ENCODE results near the gene PLD3.

DNA sequence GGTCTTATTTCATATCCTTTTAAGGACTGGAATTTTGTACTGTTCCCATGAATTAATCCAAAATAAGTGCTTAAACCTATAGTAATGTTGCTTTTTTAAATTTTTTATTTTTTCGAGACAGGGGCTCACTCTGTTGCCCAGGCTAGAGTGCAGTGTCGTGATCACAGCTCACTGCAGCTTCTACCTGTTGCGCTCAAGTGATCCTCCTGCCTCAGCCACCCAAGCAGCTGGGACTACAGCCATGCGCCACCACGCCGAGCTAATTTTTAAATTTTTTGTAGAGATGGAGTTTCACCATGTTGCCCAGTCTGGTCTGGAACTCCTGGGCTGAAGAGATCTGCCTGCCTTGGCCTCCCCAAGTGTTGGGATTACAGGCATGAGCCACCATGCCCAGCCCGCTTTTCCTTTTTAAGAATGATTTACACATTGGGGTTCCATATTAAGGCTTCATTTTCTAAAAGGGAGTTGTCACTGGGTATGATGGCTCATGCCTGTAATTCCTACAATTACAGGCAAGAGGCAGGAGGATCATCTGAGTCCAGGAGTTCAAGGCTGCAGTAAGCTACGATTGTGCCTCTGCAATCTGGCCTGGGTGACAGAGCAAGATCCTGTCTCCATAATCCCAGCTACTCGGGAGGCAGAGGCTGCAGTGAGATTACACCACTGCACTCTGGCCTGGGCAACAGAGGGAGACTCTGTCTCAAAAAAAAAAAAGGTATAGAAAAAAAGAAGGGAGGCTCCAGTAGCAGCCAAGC, 35.1 kb upstream of the PLD3 start:
- TF ChIP-seq, protein P1, sequence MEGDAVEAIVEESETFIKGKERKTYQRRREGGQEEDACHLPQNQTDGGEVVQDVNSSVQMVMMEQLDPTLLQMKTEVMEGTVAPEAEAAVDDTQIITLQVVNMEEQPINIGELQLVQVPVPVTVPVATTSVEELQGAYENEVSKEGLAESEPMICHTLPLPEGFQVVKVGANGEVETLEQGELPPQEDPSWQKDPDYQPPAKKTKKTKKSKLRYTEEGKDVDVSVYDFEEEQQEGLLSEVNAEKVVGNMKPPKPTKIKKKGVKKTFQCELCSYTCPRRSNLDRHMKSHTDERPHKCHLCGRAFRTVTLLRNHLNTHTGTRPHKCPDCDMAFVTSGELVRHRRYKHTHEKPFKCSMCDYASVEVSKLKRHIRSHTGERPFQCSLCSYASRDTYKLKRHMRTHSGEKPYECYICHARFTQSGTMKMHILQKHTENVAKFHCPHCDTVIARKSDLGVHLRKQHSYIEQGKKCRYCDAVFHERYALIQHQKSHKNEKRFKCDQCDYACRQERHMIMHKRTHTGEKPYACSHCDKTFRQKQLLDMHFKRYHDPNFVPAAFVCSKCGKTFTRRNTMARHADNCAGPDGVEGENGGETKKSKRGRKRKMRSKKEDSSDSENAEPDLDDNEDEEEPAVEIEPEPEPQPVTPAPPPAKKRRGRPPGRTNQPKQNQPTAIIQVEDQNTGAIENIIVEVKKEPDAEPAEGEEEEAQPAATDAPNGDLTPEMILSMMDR (conservative IDR thresholded peaks at IDR 0.05; ENCODE audit: low read length), result no peak
- TF ChIP-seq EZH2phosphoT487 (IDR thresholded peaks at IDR 0.05; ENCODE audit: borderline replicate concordance), result no peak

Data from Loucy (cell line).